ENCODE measurements around the gene MFSD6L. TPM values are rescaled to one million over a fixed set of nuclear protein-coding genes. Genes with fewer than 3 reads are reported as not detected.
"Not testable (repeated sequence)": the region's sequence is repeated elsewhere in the genome, so short reads cannot be mapped to it uniquely, and the experiment has no call there.

MFSD6L gene
- total RNA-seq, 8 experiments from 2014 or later = 0.08 to 0.14 (median 0.09) TPM; not detected in 5

- Histone ChIP-seq H3K4me1 (replicated peaks in 1 of 2) (no peaks in the 10 kb centered on the region), H3K27ac (no peak overlapping the region), H3K4me3 (no peak overlapping the region)
- in situ Hi-C loops (cut with MboI; ENCODE audit: low pct_unique_long_range_greater_than_20kb in 2 of 9, low sequenced_read_pairs in 9 of 9, unreplicated experiment in 9 of 9) = no loop called here
- 13 to 91% (median 71%) methylated on average over 1 to 8 of the region's 8 CpGs for WGBS, 10 experiments
- ATAC-seq (replicated peaks in 6 of 8) = no peak
Observed at GRCh38 chr17:8820311-8821010, 21.3 kb upstream of the MFSD6L start.

- Histone ChIP-seq H3K27ac (no peak overlapping the region), H3K4me1 (replicated peaks in 1 of 2) (no peaks in the 10 kb centered on the region), H3K4me3 (no peak overlapping the region)
- no peak for ATAC-seq (replicated peaks in 6 of 8)
- in situ Hi-C loops (cut with MboI; ENCODE audit: low pct_unique_long_range_greater_than_20kb in 2 of 9, low sequenced_read_pairs in 9 of 9, unreplicated experiment in 9 of 9) = no loop called here
- 6 to 83% (median 39%) methylated on average over 1 to 3 of the region's 3 CpGs; no CpG with 5 or more reads in 7 of the 10 experiments for WGBS, 10 experiments
Observed at GRCh38 chr17:8818654-8819330, 19.6 kb upstream of the MFSD6L start.

GRCh38 chr17:8818047-8818446 is 18.9 kb upstream of the MFSD6L start:
- Histone ChIP-seq H3K27ac (no peak overlapping the region), H3K4me3 (no peak overlapping the region), H3K4me1 (replicated peaks in 1 of 2) (no peaks in the 10 kb centered on the region)
- WGBS, 10 experiments = 86 to 100% (median 92%) methylated on average over 1 to 8 of the region's 8 CpGs; no CpG with 5 or more reads in 3 of the 10 experiments
- in situ Hi-C loops (cut with MboI; ENCODE audit: low pct_unique_long_range_greater_than_20kb in 2 of 9, low sequenced_read_pairs in 9 of 9, unreplicated experiment in 9 of 9) = no loop called here
- no peak for ATAC-seq (replicated peaks in 6 of 8)

GRCh38 chr17:8806926-8807550 is 7.9 kb upstream of the MFSD6L start:
- in situ Hi-C loops (cut with MboI; ENCODE audit: low pct_unique_long_range_greater_than_20kb in 2 of 9, low sequenced_read_pairs in 9 of 9, unreplicated experiment in 9 of 9) = no loop called here
- WGBS, 10 experiments = 20 to 80% (median 60%) methylated on average over 1 to 3 of the region's 4 CpGs; no CpG with 5 or more reads in 1 of the 10 experiments
- Histone ChIP-seq H3K27ac (no peak overlapping the region), H3K4me3 (no peak overlapping the region), H3K4me1 (replicated peaks in 1 of 2) (no peaks in the 10 kb centered on the region)
- ATAC-seq (replicated peaks in 6 of 8) = peak in 2 of 8 experiments; percentile 33 to 38

- in situ Hi-C loops (cut with MboI; ENCODE audit: low pct_unique_long_range_greater_than_20kb in 2 of 9, low sequenced_read_pairs in 9 of 9, unreplicated experiment in 9 of 9) = no loop called here
- no peak for ATAC-seq (replicated peaks in 6 of 8)
- Histone ChIP-seq H3K4me3 (no peak overlapping the region), H3K27ac (no peak overlapping the region), H3K4me1 (replicated peaks in 1 of 2) (no peaks in the 10 kb centered on the region)
- no CpG with 5 or more reads among the region's 3 CpGs for WGBS, 10 experiments
Observed at GRCh38 chr17:8806253-8806925, 7.2 kb upstream of the MFSD6L start.

- H3K4me1 ChIP-seq (replicated peaks in 1 of 2); ATAC-seq (replicated peaks in 6 of 8); in situ Hi-C loops (cut with MboI; ENCODE audit: low pct_unique_long_range_greater_than_20kb in 2 of 9, low sequenced_read_pairs in 9 of 9, unreplicated experiment in 9 of 9); H3K4me3 ChIP-seq; H3K27ac ChIP-seq: not testable (repeated sequence)
- whole genome bisulfite sequencing, 10 experiments = 30 to 100% (median 70%) methylated on average over 1 to 4 of the region's 10 CpGs; no CpG with 5 or more reads in 5 of the 10 experiments
Observed at GRCh38 chr17:8805396-8805795, 6.2 kb upstream of the MFSD6L start.

- H3K4me1 ChIP-seq (replicated peaks in 1 of 2) = no peaks in the 10 kb centered on the region
- no peak overlapping the region for H3K4me3 ChIP-seq
- WGBS, 10 experiments = 0 to 63% (median 58%) methylated on average over 1 to 7 of the region's 19 CpGs; no CpG with 5 or more reads in 3 of the 10 experiments
- in situ Hi-C loops (cut with MboI; ENCODE audit: low pct_unique_long_range_greater_than_20kb in 2 of 9, low sequenced_read_pairs in 9 of 9, unreplicated experiment in 9 of 9) = no loop called here
- ATAC-seq (replicated peaks in 6 of 8) = peak in 4 of 8 experiments; percentile 23 to 55 (median 34)
- H3K27ac ChIP-seq = no peak overlapping the region
Observed at GRCh38 chr17:8803531-8804420, 4.6 kb upstream of the MFSD6L start.

GRCh38 chr17:8801135-8801840 is 2.1 kb upstream of the MFSD6L start:
- WGBS, 10 experiments = 25 to 100% (median 73%) methylated on average over 1 to 4 of the region's 6 CpGs; no CpG with 5 or more reads in 4 of the 10 experiments
- Histone ChIP-seq H3K4me3 (no peak overlapping the region), H3K4me1 (replicated peaks in 1 of 2) (no peaks in the 10 kb centered on the region), H3K27ac (no peak overlapping the region)
- in situ Hi-C loops (cut with MboI; ENCODE audit: low pct_unique_long_range_greater_than_20kb in 2 of 9, low sequenced_read_pairs in 9 of 9, unreplicated experiment in 9 of 9) = no loop called here
- ATAC-seq (replicated peaks in 6 of 8) = no peak

GRCh38 chr17:8800656-8801055 is 1.5 kb upstream of the MFSD6L start:
- H3K4me3 ChIP-seq = no peak overlapping the region
- H3K4me1 ChIP-seq (replicated peaks in 1 of 2) = no peaks in the 10 kb centered on the region
- no peak for ATAC-seq (replicated peaks in 6 of 8)
- no peak overlapping the region for H3K27ac ChIP-seq
- in situ Hi-C loops (cut with MboI; ENCODE audit: low pct_unique_long_range_greater_than_20kb in 2 of 9, low sequenced_read_pairs in 9 of 9, unreplicated experiment in 9 of 9) = no loop called here
- WGBS, 10 experiments = 30 to 83% (median 49%) methylated on average over 1 to 2 of the region's 2 CpGs; no CpG with 5 or more reads in 4 of the 10 experiments

GRCh38 chr17:8799570-8800212 is 526 bp upstream of the MFSD6L start:
- in situ Hi-C loops (cut with MboI; ENCODE audit: low pct_unique_long_range_greater_than_20kb in 2 of 9, low sequenced_read_pairs in 9 of 9, unreplicated experiment in 9 of 9) = loop anchor here in 5 of 9 experiments (25.0 kb wide), 3 partner anchors 88 to 712 kb away; partner anchors contain the start of gene ALOX12B (in 2 of the 5)
- H3K4me3 ChIP-seq = no peak overlapping the region
- WGBS, 10 experiments = 17 to 90% (median 67%) methylated on average over 1 to 7 of the region's 15 CpGs; no CpG with 5 or more reads in 4 of the 10 experiments

GRCh38 chr17:8798176-8798845 is 854 bp downstream of the MFSD6L start:
- Histone ChIP-seq H3K4me3 (no peak overlapping the region), H3K4me1 (replicated peaks in 1 of 2) (no peaks in the 10 kb centered on the region), H3K27ac (no peak overlapping the region)
- in situ Hi-C loops (cut with MboI; ENCODE audit: low pct_unique_long_range_greater_than_20kb in 2 of 9, low sequenced_read_pairs in 9 of 9, unreplicated experiment in 9 of 9) = loop anchor here in 5 of 9 experiments (25.0 kb wide), 3 partner anchors 89 to 711 kb away; partner anchors contain the start of gene ALOX12B (in 2 of the 5)
- no peak for ATAC-seq (replicated peaks in 6 of 8)
- WGBS, 10 experiments = 40 to 92% (median 70%) methylated on average over 1 to 6 of the region's 23 CpGs; no CpG with 5 or more reads in 2 of the 10 experiments

More at GRCh38 chr17:8799570-8800212, 526 bp upstream of the MFSD6L start:
- Histone ChIP-seq H3K4me1 (replicated peaks in 1 of 2) (no peaks in the 10 kb centered on the region), H3K27ac (no peak overlapping the region)
- ATAC-seq (replicated peaks in 6 of 8) = no peak

Measured in motor neuron (in vitro differentiated cells).